ENCODE data around the gene CEP43. TPM values are rescaled to one million over a fixed set of nuclear protein-coding genes. Genes with fewer than 3 reads are reported as not detected.

CEP43 gene
- total RNA-seq, 1 donor from 2014 or later: 23.3 TPM

DNA sequence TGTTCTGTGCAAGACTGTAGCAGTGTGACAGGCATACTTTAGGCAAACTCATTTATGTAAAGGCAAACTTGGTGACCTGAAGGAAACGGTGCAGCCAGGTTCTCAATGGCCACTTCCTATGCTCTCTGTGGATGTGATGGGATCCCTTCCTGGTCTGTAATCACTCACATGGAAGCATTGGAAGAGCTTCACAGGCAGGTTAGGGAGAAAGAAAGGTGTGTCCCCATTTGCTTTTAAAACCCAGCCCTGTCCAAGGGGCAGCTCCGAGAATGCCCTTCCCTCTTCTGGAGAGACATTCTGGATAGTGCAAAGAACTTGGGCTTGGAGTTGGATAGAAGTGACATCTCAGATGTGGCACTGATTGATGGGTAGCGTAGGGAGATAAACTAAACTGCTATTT, 28.1 kb downstream of the CEP43 start:
- peaks cover 5% of the 10 kb centered on the region for H3K27me3 Mint-ChIP-seq (ENCODE audit: unreplicated experiment)
- no peak overlapping the region for H3K4me3 Mint-ChIP-seq (ENCODE audit: unreplicated experiment)
- H3K4me1 Mint-ChIP-seq (ENCODE audit: unreplicated experiment): peaks cover 9% of the 10 kb centered on the region
- H3K27ac Mint-ChIP-seq (ENCODE audit: unreplicated experiment): no peak overlapping the region
- peaks cover 36% of the 10 kb centered on the region for H3K36me3 Mint-ChIP-seq (ENCODE audit: low read depth, unreplicated experiment)
- DNase-seq (ENCODE audit: low spot score): no peak
- no peaks in the 10 kb centered on the region for H3K9me3 Mint-ChIP-seq (ENCODE audit: unreplicated experiment)
- TF ChIP-seq, protein P1, sequence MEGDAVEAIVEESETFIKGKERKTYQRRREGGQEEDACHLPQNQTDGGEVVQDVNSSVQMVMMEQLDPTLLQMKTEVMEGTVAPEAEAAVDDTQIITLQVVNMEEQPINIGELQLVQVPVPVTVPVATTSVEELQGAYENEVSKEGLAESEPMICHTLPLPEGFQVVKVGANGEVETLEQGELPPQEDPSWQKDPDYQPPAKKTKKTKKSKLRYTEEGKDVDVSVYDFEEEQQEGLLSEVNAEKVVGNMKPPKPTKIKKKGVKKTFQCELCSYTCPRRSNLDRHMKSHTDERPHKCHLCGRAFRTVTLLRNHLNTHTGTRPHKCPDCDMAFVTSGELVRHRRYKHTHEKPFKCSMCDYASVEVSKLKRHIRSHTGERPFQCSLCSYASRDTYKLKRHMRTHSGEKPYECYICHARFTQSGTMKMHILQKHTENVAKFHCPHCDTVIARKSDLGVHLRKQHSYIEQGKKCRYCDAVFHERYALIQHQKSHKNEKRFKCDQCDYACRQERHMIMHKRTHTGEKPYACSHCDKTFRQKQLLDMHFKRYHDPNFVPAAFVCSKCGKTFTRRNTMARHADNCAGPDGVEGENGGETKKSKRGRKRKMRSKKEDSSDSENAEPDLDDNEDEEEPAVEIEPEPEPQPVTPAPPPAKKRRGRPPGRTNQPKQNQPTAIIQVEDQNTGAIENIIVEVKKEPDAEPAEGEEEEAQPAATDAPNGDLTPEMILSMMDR (IDR thresholded peaks at IDR 0.05; ENCODE audit: unreplicated experiment): no peak

DNA sequence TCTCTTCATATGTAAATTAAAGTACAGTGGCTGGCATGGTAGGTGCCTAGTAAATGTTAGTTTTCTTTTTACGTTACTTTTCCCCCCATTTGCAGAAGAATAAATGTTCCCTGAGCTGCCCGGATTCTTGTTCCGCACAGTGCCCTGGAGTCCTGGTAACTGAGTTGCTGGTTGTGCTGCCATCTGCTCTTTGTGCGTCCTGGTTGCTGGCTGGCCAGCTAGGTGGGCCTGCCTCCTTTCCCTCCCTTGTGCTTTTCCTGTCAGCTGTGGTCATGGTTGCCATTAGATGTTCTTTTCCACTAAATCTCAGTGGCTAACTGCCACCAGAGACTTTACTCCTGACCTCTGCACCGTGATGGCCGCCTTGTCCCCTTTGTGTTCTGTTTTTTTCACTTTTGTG, 28.6 kb downstream of the CEP43 start:
- H3K4me3 Mint-ChIP-seq (ENCODE audit: unreplicated experiment): peak overlapping the region; percentile 9
- H3K4me1 Mint-ChIP-seq (ENCODE audit: unreplicated experiment): peaks cover 9% of the 10 kb centered on the region

DNA sequence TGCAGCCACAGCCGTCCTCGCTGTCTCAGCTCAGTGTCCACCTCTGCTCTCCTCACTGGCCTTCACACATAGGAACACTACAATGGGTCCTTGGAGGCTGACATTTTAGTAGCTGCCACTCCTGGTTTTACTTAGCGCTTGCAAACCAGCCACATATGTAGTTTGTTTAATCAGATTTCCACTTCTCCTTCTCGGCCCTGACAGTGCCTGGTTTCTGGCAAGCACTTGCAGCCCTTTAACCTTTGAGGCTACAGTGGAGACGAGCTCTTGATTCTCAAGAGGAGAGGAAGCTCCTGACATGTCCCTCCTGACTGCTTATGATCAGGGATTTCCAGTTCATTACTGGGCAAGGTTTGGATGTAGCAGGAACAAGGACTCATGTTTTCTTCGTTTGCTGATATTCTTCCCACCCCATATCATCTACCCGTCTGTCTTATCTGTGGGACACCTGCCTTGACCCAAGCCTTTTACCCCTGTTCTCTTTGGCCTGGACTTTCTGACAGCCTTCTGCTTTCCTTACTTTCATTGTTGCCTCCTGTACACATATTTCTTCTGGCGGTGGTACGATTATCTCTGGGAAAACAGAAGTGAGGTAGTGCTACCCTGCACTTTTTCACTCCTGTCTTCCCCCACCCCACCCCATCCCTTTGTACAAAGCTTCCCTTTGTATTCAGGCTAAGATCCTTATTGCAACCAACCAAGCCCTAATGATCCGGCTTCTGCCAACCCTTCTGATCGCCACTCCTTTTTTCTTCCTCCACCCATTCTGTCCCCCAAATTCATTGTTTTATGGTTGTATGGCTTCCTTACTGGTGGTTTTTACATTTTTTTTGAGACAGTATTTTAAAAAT, 31.2 kb downstream of the CEP43 start:
- Mint-ChIP-seq H3K9me3 (ENCODE audit: unreplicated experiment) (no peaks in the 10 kb centered on the region), H3K27me3 (ENCODE audit: unreplicated experiment) (peaks cover 5% of the 10 kb centered on the region), H3K36me3 (ENCODE audit: low read depth, unreplicated experiment) (peaks cover 41% of the 10 kb centered on the region), H3K4me1 (ENCODE audit: unreplicated experiment) (peaks cover 6% of the 10 kb centered on the region), H3K4me3 (ENCODE audit: unreplicated experiment) (no peak overlapping the region), H3K27ac (ENCODE audit: unreplicated experiment) (no peak overlapping the region)
- no peak for DNase-seq (ENCODE audit: low spot score)
- TF ChIP-seq, protein P1 (IDR thresholded peaks at IDR 0.05; ENCODE audit: unreplicated experiment): no peak

More for the DNA sequence above, 28.6 kb downstream of the CEP43 start:
- Mint-ChIP-seq H3K27me3 (ENCODE audit: unreplicated experiment) (peaks cover 5% of the 10 kb centered on the region), H3K36me3 (ENCODE audit: low read depth, unreplicated experiment) (peaks cover 36% of the 10 kb centered on the region), H3K9me3 (ENCODE audit: unreplicated experiment) (no peaks in the 10 kb centered on the region), H3K27ac (ENCODE audit: unreplicated experiment) (peak overlapping the region; percentile 27)
- TF ChIP-seq, protein P1 (IDR thresholded peaks at IDR 0.05; ENCODE audit: unreplicated experiment): no peak
- no peak for DNase-seq (ENCODE audit: low spot score)

DNA sequence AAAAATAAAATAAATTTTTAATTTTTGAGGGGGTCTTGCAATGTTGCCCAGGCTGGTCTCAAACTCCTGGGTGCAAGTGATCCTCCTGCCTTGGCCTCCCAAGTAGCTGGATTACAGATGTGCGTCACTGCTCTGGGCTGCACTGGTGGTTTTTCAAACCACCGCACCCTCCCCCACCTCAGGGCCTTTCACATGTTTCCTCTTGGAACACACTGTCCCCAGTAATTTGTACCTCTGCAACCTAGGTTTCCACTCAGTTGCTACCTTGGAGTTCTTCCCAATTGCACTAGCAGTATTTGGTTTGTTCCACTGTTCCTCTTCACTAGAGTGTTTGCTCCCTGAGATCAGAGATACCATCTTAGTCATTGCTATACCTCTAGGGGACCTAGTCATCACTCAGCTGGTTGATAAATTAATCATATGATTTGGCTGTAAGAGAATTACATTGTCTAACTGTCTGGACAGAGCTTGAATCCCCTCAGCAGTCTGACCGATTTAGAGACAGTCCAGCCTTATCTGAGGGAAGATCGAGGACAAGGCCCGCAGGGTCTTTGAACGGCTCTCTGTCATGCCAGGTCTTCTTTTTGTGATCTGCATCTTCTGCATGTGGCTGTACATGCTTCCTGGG, 32.0 kb downstream of the CEP43 start:
- TF ChIP-seq, protein P1 (IDR thresholded peaks at IDR 0.05; ENCODE audit: unreplicated experiment): no peak
- Mint-ChIP-seq H3K36me3 (ENCODE audit: low read depth, unreplicated experiment) (peaks cover 44% of the 10 kb centered on the region), H3K27ac (ENCODE audit: unreplicated experiment) (no peak overlapping the region), H3K4me3 (ENCODE audit: unreplicated experiment) (peak overlapping the region; percentile 47), H3K9me3 (ENCODE audit: unreplicated experiment) (no peaks in the 10 kb centered on the region), H3K27me3 (ENCODE audit: unreplicated experiment) (peaks cover 8% of the 10 kb centered on the region), H3K4me1 (ENCODE audit: unreplicated experiment) (peaks cover 3% of the 10 kb centered on the region)
- no peak for DNase-seq (ENCODE audit: low spot score)

DNA sequence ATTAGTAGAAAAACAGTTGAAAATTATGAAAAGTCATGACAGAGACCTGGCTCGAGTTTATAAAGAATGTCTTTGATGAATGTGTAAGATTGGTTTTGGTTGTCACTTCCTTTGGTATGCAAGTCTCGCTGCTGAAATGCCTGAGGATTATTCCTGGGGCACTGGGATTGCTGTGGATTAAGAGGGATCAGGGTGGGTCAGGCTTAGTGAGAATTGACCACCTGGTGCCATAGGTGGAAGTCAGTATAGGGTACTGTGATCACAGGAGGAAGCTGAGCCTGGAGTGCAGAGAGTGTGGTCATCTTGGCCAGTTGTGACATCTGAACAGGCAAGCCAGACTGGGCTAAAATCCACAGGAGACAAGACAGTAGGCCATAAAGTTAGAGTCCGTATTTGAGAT, 34.9 kb downstream of the CEP43 start:
- peaks cover 33% of the 10 kb centered on the region for H3K36me3 Mint-ChIP-seq (ENCODE audit: low read depth, unreplicated experiment)
- H3K27me3 Mint-ChIP-seq (ENCODE audit: unreplicated experiment): peaks cover 9% of the 10 kb centered on the region
- TF ChIP-seq, protein P1 (IDR thresholded peaks at IDR 0.05; ENCODE audit: unreplicated experiment): no peak
- H3K4me3 Mint-ChIP-seq (ENCODE audit: unreplicated experiment): no peak overlapping the region
- H3K9me3 Mint-ChIP-seq (ENCODE audit: unreplicated experiment): no peaks in the 10 kb centered on the region
- no peak overlapping the region for H3K27ac Mint-ChIP-seq (ENCODE audit: unreplicated experiment)
- H3K4me1 Mint-ChIP-seq (ENCODE audit: unreplicated experiment): peaks cover 1% of the 10 kb centered on the region
- no peak for DNase-seq (ENCODE audit: low spot score)
